Hematopoietic multipotent progenitor cell treated with erythropoietin and hydrocortisone succinate and interleukin-3 and kit ligand, for 8 days (in vitro differentiated cells): ENCODE results near the gene OR51A4.
"Not testable (repeated sequence)": the region's sequence is repeated elsewhere in the genome, so short reads cannot be mapped to it uniquely, and the experiment has no call there.

Experiments
- DNase-seq: peaks from one replicate; pipeline ENCODE4 v3.0.0-alpha.2; 2015

Gene OR51A4

DNA sequence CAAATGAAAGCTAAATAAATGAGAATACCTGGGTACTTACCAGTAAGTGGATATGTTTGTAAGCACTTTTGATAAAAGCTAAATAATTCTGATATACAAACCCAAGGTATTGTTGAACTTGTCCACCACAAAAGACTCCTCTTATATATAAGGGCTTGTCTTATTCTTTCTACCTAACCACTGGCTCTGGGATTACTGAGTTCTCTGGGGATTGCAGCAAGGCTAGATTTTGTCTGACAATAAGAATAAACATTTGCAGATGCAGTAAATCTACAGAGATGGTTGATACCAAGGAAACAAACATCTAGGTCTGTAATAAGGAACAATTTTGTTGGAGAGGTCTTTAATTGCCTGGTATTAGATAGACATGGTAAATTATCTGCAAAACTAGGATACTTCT is at the start of gene OR51A4:
Gene OR51A4, minus strand, starts transcription at position 101 of the 400 bp plus-strand sequence. CDS start 505 bp downstream, outside the sequence.
- no peak for DNase-seq

GRCh38 chr11:4994551-4994950 is 47.1 kb upstream of the OR51A4 start, which contains the start of gene OR51L1:
Gene OR51L1, plus strand, starts transcription at chr11:4994851. Its CDS starts 4,132 bp downstream, at chr11:4998983.
- DNase-seq = no peak

DNA sequence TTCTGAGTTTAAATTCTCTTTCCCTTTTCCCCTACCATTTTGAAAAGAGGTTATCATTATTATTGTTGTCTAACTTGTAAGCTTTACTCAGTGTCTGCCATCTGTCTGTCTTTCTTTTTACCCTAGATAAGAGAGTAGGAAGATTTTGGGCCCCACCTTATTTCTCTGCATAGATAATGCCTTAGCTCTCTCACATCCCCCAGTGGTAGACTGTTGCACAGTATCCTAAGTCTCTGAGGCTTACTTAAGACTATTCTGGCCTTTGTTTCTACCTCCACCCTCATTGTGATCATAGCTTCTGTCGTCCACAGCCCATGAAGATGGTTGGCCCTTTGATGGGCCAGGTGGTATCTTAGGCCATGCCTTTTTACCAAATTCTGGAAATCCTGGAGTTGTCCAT is 43.7 kb upstream of the OR51A4 start:
- peak; percentile 59 for DNase-seq

GRCh38 chr11:4983841-4984240 is 36.4 kb upstream of the OR51A4 start:
- DNase-seq = no peak

DNA sequence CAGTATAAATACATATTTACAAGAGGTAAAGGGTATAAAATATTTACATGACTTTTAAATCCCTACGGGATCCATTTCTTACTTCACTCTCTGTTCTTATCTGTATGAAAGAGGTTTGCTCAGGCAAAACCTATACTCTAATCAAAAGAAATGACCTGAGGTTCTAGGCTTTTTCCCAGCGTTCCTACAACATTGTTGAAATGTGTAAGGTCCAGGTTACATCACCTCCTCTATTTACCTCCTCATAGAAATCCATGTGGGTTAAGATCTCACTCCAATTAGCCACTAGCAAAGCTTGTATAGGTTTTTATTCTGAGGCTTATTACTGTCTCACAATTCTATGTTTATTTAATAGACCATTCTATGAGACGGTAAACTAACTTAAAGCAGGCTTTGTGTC is 35.3 kb upstream of the OR51A4 start:
- DNase-seq = no peak

DNA sequence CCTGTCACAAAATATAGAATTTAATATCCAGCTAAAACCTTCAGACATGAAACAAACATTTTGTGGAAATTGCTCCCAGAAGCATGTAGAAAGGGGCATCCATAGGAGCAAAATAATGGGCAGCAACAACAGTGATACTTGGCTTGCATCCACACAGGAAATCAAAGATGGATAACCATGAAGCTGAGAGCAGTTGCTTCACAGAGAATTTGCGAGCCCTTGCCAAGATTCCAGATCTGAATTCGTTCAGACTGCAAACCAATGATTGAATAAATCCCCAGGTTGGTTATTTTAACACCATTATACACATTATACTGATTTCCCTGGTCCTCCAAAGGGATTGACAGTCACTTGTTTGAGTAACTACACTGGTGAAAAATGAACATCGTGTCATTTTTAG is 31.6 kb upstream of the OR51A4 start:
- no peak for DNase-seq

DNA sequence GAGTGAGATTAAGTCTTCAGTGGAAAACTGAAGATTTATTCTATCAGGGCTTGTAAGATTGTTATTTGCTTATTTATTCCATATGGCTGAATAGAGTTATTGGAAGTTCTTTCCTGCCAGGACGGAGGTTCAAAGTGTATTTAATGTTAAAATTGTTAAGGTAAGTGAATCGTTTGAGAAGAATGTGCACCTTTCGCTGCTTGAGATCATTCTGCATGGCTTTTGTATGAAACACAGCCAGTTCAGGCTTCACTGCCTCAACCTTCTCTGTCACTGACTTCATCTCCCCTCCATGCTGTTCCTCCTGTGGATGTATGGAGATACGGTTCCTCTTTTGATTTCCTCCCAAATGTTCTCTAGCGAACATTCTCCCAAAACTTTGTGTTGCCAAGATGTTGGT is 28.0 kb upstream of the OR51A4 start:
- DNase-seq = no peak

- no peak for DNase-seq
Observed at GRCh38 chr11:4962816-4963215, 15.4 kb upstream of the OR51A4 start.

DNA sequence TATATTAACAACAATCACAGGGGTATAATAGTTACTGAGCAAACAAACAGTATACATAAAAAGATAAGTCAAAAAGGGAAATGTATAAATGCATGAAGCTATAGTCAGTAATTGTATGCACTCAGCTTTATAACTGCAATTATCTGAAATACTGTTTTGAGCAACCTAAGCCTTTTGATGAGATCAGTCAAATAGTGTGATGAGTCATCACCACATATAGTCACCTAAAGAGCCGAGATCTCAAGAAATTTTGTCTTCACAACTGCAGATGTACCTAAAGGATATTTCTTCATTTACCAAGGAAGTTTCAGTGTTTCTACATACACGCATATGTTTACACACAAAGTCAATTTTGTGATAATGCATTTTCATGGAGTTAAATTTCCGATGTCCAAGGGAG is 13.5 kb upstream of the OR51A4 start:
- DNase-seq = no peak

DNA sequence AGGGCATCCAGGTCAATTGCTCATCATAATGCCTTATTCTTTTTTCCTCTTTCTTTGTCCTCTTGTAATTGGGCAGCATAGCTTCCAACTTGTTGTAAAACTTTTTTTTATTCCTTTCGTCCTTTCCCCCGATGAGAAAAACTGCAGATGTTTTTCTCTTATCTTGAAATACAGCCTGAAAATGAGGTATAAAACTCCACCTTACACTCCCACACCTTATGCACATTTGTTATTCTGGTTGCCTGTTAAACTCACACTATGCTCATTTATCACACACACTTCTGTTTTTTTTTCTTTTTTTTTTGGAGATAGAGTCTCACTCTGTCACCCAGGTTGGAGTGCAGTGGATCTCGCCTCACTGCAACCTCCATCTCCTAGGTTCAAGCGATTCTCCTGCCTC is 10.0 kb upstream of the OR51A4 start:
- DNase-seq = no peak

DNA sequence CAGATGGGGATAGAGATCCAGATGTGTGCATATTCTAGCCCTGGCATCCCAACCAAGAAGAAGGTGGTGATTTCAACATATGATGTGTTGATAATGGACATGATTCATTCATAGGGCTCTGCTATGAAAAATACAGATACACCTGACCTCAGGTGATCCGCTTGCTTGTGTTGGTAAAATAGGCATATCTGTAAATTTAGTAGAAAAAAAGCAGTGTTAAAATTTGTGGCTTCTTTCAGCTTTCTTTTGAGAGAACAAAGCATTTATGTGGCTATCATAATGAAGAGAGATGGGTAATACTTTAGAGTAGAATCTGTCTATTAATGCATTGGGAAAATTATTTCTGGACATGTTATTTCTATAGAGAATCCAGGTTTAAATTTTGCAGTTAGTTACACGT is 8.2 kb upstream of the OR51A4 start, which contains the start of gene OR51A2:
Gene OR51A2, minus strand, starts transcription at position 101 of the 400 bp plus-strand sequence. Its CDS starts 0 bp downstream, at position 101.
- not testable (repeated sequence) for DNase-seq

DNA sequence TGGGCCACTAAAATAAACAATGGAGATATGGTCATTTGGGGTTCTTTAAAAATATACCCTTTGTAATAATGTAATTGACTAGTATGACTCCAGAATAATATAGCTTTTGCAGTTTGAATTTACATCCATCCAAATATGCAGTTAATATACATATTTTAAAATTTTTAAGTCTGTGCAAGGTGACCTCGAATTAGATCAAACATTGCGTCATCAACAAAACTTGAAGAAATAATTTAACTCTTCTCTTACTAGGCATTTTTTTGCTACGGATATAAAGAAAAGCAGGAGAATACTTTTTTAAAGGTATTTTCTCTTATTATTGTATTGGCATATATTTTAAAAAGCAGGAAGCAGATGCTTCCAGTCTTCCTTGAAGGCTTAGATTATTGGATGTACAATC is 10.7 kb downstream of the OR51A4 start:
- DNase-seq = no peak

GRCh38 chr11:4932751-4933150 is 14.7 kb downstream of the OR51A4 start:
- no peak for DNase-seq

DNA sequence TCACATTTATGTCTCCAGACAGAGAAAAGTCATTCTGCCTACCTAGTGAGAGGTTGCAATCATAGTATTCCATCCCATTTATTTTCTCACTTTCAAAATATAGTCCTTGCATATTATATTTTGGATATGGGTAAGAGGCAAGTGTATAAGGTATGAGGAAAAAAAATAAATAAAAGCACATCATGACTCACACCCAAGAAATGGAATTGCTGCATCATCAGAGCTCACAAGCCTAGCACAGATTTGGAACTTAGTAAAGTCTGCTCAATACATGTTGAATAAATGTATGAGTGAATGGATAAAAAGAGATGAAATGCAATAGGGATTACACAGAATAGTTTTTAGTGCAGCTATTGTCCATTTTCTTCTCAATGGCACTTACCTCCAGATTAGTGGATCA is 20.8 kb downstream of the OR51A4 start:
- no peak for DNase-seq

GRCh38 chr11:4924239-4924638 is 23.2 kb downstream of the OR51A4 start, which contains the start of gene OR51G1:
Gene OR51G1, minus strand, starts transcription at chr11:4924339. Its CDS starts 0 bp downstream, at chr11:4924339.
- no peak for DNase-seq

DNA sequence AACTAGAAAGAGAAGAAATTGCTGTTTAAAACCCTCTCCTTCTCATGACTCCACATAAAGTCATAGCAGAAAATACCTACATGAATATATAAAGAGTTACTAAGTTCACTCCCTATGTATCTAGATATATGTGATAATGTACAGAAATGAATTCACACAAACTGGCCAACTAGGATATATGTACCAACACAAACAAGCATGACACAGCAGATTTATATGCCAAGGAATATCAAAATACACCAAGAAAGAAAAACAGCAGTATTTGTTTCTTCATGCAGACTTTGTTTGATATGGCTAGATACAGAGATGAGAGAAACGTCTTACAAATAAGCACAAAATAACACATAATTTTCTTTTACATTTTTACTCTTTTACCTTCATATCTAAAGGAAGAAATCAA is 25.1 kb downstream of the OR51A4 start:
- DNase-seq = no peak

DNA sequence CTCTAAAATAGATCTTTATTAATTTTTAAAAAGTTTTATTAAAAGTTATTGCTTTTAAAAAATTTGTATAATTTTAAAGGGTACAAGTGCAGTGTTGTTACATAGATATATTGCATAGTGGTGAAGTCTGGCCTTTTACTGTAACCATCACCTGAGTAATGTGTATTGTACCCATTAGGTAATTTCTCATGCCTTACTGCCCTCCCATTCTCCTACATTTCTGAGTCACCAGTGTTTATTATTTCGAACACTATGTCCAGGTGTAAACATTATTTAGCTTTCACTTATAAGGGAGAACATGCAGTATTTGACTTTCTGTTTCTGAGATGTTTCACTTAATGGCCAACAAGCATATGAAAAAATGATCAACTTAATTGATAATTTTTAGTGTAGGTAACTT is 25.6 kb downstream of the OR51A4 start:
- DNase-seq = no peak

DNA sequence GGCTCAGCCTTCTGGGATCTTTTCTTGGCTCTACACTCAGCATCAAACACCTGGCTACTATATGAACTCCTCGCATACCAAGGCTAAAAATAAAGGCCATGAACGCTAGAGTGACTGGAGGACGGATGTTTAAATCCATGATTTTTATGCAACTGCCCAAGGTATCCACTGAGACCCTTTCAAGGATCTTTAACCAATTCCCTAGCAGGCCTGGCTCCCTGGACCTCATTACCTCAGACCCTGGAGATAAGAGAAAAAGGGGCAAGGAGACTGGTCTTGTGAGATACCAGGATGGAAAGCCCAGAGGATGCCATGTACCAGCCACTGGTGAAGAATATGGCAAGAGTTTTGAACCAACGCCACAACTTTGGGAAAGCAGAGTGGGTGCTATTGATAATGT is 28.2 kb downstream of the OR51A4 start, which contains the start of gene OR51G2:
Gene OR51G2, minus strand, starts transcription at position 101 of the 400 bp plus-strand sequence. CDS start 3,687 bp downstream, outside the sequence.
- DNase-seq = no peak

GRCh38 chr11:4916581-4916980 is 30.8 kb downstream of the OR51A4 start:
- DNase-seq = no peak

DNA sequence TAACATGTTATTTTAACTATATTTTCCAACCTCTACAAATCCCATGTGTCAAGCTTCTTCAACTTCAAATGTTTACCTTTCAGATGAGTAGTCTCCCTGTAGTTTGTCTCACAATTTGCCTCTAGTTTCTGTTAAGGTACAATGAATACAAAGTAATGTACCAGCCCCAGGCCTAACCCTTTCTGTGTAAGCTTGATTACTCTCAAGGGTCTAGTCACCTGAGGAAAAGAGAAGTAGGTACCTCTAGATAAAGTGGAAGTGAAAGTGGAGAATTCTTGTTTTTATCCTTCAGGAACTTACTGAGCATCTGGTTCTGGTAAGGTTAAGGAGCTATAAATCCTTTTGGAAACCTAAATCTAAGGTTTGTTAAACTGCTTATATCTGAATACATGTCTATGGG is 43.9 kb downstream of the OR51A4 start, which contains the start of gene OR51A7:
Gene OR51A7, plus strand, starts transcription at position 300 of the 400 bp plus-strand sequence. CDS start 3,587 bp downstream, outside the sequence.
- DNase-seq = no peak
